ENCODE data around the gene SPATA33. TPM values are rescaled to one million over a fixed set of nuclear protein-coding genes. Genes with fewer than 3 reads are reported as not detected.

The SPATA33 gene
- total and polyA plus RNA-seq, 10 of the 15 experiments (the other 5 are each of a cell fraction or from before 2014, with no cell fraction given): 1.1 to 15.8 (median 7.6) TPM

GRCh38 chr16:89685916-89686315, 28.3 kb downstream of the SPATA33 start:
- ChIA-PET CTCF (interaction anchor here (0.9 to 1.5 kb wide), 3 partner anchors 14 to 120 kb away, joined by 3 to 12 read pairs (median 3); no protein-coding TSS in a partner anchor), POLR2A (interaction anchor here (1.0 to 2.1 kb wide), 4 partner anchors 10 to 34 kb away, joined by 4 to 19 read pairs (median 6); partner anchors contain the start of genes CHMP1A, SPATA33 and VPS9D1), SMC1A (ENCODE audit: uncharacterized antibody, unreplicated experiment) (interaction anchor here (1.2 to 1.6 kb wide), 2 partner anchors 14 to 28 kb away, joined by 6 to 8 read pairs; partner anchors contain the start of genes CHMP1A and SPATA33), RAD21 (ENCODE audit: unreplicated experiment) (interaction anchor here (1.5 kb wide), 1 partner anchor 14 kb away, joined by 19 read pairs; the partner anchor contains the start of gene SPATA2L)
- no peak overlapping the region for H3K9ac ChIP-seq (ENCODE audit: control insufficient read depth, insufficient read depth, low read length)
- 92% methylated on average over 1 of the region's 1 CpG for WGBS (ENCODE audit: insufficient coverage, insufficient replicate concordance, low lambda C conversion rate, missing lambda C conversion rate)
- no peaks in the 10 kb centered on the region; the same call in 2 of the 3 replicates for H3K9me3 ChIP-seq (replicated peaks; ENCODE audit: control insufficient read depth, insufficient read depth, low read length)
- no peak overlapping the region for H3K4me2 ChIP-seq (ENCODE audit: control insufficient read depth, insufficient read depth)
- no peak for FAIRE-seq
- H3K4me1 ChIP-seq (ENCODE audit: control insufficient read depth, insufficient read depth, low read length): peaks cover 6% of the 10 kb centered on the region; the same call in 1 of the 2 replicates
- ATAC-seq: no peak
- DNase-seq (ENCODE audit: low read depth, low spot score): no peak
- intact Hi-C loops (cut with micrococcal nuclease; ENCODE audit: unreplicated experiment): no loop called here
- H2AFZ ChIP-seq (ENCODE audit: control insufficient read depth, low read depth, low read length): no peak overlapping the region
- no TSS peak for BruUV-seq (replicated peaks)
- no peak overlapping the region for H3K27ac ChIP-seq (ENCODE audit: control insufficient read depth, insufficient read depth)
- in situ Hi-C loops (cut with MboI): no loop called here
- no peaks in the 10 kb centered on the region for H3K27me3 ChIP-seq (replicated peaks in 1 of 2; ENCODE audit: control insufficient read depth in 2 of 2, insufficient read depth in 2 of 2, low read length in 1 of 2)
- H4K20me1 ChIP-seq (ENCODE audit: control insufficient read depth, insufficient read depth): no peaks in the 10 kb centered on the region
- no peaks in the 10 kb centered on the region; a peak in 2 of 4 replicates for H3K36me3 ChIP-seq (ENCODE audit: control insufficient read depth in 2 of 2, insufficient read depth in 2 of 2, low read length in 1 of 2)
- H3K79me2 ChIP-seq (ENCODE audit: control insufficient read depth, insufficient read depth, low read length): peaks cover 11% of the 10 kb centered on the region
- no peak overlapping the region for H3K4me3 ChIP-seq
- TF ChIP-seq MEF2A (IDR thresholded peaks at IDR 0.05; ENCODE audit: insufficient read depth, low read depth, low read length): no peak
- TF ChIP-seq RB1 (IDR thresholded peaks at IDR 0.05; ENCODE audit: borderline replicate concordance): no peak
- no peak for TF ChIP-seq SMAD1 (IDR thresholded peaks at IDR 0.05; ENCODE audit: low read depth, partially characterized antibody)
- TF ChIP-seq IRF5 (IDR thresholded peaks at IDR 0.05; ENCODE audit: borderline replicate concordance): no peak
- TF ChIP-seq FOS (IDR thresholded peaks at IDR 0.05; ENCODE audit: borderline replicate concordance, extremely low read depth, insufficient read length): no peak
- TF ChIP-seq KDM1A (IDR thresholded peaks at IDR 0.05; ENCODE audit: borderline replicate concordance): no peak
- no peak for TF ChIP-seq BCLAF1 (IDR thresholded peaks at IDR 0.05)
- TF ChIP-seq SPI1 (IDR thresholded peaks at IDR 0.05; ENCODE audit: borderline replicate concordance, insufficient read depth, low read depth, low read length): no peak
- TF ChIP-seq EZH2 (IDR thresholded peaks at IDR 0.05; ENCODE audit: borderline replicate concordance, control insufficient read depth, low read depth, low read length): no peak
- no peak for TF ChIP-seq NR2F1 (conservative IDR thresholded peaks at IDR 0.05)
- no peak for TF ChIP-seq ETV6 (conservative IDR thresholded peaks at IDR 0.05 in 1 of 2, IDR thresholded peaks at IDR 0.05 in 1 of 2; ENCODE audit: borderline replicate concordance in 1 of 2, low read depth in 1 of 2)
- TF ChIP-seq CREB1 (IDR thresholded peaks at IDR 0.05; ENCODE audit: low read depth): no peak
- TF ChIP-seq BMI1 (IDR thresholded peaks at IDR 0.05; ENCODE audit: borderline replicate concordance): no peak
- TF ChIP-seq ZNF217 (IDR thresholded peaks at IDR 0.05): no peak
- TF ChIP-seq RBBP5 (conservative IDR thresholded peaks at IDR 0.05): no peak
- TF ChIP-seq MEF2B (IDR thresholded peaks at IDR 0.05; ENCODE audit: partially characterized antibody, poor library complexity, severe bottlenecking): no peak

Data from GM12878 (cell line).